DMS53 treated with DMSO at 0.1 percent for 48 hours (cell line): ENCODE data around the gene CCDC171.
"Not testable (repeated sequence)": the region's sequence is repeated elsewhere in the genome, so short reads cannot be mapped to it uniquely, and the experiment has no call there.

ENCODE experiments used
- DNase-seq: peaks from one replicate; lab custom pipeline; 2025; ENCODE audit not compliant: unreplicated experiment; lab: John Stamatoyannopoulos, UW

Gene CCDC171

DNA sequence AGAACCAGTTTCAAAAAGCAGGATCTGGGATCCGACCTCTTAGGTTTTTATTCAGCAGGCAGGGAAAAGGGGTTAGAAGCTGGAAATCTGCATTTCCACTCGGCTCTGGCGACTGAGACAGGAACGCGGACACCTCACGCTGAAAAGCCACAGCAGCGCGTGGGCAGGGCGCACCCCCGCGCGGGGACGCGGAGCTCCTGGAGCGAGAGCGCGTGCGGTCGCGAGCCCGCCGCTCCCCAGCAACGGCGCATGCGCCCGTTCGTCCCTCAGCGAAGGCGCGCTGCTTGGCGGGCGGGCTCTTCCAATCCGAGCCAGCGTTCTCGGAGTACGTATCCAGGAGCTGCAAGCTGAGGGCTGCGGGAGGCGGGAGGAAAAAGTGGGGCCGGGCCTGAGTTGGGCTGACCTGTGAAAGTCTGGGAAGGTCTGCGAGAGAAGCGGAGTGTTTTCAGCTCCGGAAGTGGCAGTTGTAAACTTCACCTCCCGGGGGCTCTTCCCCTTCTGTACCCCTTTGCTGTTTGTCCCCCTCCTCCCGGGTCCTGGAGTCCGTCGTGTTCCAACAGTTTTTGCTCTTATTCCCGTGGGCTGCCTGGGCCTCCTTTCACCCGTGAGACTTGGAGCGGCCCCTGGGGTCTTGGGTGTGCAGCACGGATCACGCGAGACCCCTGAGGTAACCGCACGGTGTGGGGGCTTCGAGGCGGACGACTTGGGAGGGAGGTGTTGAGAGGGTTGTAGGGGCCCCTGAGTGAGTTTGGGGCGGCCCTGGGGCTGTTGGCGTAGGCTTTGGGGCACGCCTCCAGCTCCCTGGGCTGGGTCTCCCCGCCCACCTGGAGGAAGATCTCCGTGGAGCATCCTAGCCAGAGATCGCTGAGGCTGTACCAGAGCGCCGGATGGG, at the start of gene CCDC171:
TSS of gene CCDC171 (plus strand) at position 408 of the 892 bp plus-strand sequence. CDS start 11,046 bp downstream, outside the sequence.
- peak; percentile 69 for DNase-seq

- no peak for DNase-seq
Observed at GRCh38 chr9:15505921-15506320, 46.9 kb upstream of the CCDC171 start.

DNA sequence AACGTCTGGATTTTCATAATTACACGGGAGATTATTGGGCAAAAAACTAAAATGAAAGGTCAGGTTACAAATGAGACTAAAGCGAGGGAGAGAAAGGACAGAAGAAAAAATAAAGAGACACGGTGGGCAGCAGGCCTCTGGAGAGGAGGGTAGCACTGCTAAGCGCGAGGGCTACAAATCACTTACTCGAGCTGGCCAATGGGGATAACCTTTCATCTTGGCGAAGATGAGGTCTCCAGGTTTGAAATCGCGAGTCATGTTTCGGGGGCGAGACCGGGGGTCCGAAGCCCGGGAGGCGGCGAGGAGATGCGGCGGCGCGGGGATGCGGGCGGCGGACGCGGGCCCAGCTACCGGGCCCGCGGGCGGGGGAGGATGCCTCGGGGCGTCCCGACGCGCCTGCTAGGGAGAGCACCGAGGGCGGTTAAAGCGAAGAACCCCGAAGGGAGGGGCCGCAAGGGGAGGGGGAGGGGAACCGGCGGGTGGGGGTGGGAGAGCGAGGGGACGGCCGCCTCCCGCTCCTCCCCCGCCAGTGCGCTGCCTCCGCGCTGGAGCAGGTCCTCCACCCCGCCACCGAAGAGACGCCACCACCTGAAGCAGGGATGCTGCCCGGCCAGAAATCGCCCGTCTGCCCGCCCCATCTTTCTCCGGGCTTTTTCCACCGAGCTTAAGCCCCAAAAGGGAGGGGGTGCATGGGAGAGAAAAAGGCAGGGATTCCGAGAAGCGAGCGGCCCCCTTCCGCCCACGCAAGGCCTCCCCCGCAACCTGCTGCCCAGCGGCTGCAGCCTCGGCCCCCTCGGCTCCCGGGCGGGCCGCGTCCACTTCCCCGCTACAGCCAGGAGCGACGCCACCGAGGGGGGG, 42.7 kb upstream of the CCDC171 start:
- no peak for DNase-seq

GRCh38 chr9:15510789-15511575, 41.9 kb upstream of the CCDC171 start, which contains the start of gene PSIP1:
TSS of gene PSIP1 (minus strand) at chr9:15510970. CDS start at chr9:15510188, 782 bp downstream.
- DNase-seq, result peak; percentile 40

DNA sequence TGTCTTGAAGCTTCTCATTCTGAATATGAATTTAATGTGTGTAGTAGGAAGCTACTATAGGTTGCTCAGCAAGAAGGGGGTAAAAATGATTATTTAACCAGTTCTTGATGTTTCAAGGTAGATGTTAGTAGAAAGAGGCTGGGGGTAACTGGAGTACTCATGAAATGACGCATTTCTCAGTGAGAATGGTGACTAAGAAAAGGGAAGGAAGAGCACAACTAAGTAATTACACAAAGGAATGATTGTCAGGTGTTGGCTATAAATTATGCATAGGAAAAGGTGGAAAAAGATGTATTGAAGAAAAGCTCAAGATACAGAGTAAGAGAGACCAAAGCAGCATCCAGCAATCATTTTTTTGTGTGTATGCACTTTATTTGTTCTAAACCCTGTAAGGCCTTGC, 40.6 kb upstream of the CCDC171 start:
- no peak for DNase-seq

DNA sequence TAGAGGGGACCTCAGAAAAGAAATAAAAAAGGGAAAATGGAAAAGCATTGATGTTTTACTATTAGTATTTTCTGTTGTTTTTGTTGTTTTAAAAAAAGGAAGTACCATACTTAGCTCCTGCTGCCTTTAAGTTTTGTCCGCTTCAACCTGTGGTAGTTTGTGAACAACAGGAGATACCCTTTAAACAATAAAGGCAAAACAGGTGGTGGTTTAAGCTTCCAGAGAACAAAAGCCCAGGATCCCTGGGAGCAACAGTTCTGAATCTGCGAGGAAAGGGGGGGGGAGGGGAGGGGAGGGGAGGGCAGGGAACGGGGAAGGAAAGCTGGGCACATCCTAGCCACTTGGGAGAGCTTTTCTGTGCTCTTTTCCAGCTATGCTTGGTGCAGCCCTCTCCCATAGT, 40.0 kb upstream of the CCDC171 start:
- no peak for DNase-seq

DNA sequence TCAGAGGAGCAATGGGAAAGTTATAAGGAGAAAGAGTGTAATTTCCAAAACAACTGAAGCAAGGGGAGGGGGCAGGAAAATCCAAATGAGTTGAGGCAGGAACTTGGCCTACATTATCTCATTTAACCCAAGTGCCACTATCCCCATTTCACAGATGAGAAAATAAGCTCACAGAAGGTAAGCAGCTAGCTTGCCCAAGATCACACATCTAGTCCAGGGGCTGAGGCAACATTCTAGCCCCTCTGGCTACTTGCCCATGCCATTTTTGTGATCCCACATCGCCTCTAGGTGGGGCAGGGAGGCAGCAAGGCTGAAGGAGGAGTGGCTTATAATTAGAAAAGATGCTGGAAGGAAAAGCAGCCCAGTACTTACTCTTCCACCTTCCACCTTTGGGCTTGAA, 39.5 kb upstream of the CCDC171 start:
- no peak for DNase-seq

- no peak for DNase-seq
Observed at GRCh38 chr9:15519831-15520230, 33.0 kb upstream of the CCDC171 start.

GRCh38 chr9:15521254-15521653, 31.6 kb upstream of the CCDC171 start:
- no peak for DNase-seq

DNA sequence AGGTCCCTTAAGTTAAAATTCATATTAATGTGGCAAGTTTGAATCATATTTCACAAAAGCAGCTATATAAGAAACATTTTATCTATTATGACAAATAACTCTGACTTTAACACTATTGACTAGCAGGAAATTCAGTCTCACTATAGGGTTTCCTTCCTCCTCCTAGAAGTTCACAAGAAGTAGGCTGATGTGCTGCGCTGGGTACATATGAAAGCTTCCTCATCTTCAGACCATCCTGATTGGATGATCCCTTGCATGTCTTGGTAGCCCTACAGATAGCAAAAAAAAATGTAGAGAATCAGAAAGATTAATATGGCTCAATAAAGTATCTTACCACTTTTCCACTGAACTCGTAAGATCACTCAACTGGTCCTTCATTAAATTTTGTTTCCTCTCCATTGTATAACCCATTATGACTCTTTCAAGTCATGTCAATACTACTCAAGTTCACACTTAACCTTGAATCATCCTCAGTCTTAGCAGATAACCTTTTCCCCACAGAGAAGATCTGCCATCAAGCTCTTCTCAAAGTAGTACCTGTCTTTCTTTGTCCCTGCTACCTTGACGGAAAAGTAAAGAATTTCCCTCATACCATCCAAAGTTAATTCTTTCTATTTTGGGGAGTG, 30.6 kb upstream of the CCDC171 start:
- DNase-seq, result no peak

- DNase-seq, result no peak
Observed at GRCh38 chr9:15524845-15525455, 27.9 kb upstream of the CCDC171 start.

- DNase-seq, result no peak
Observed at GRCh38 chr9:15525958-15526357, 26.9 kb upstream of the CCDC171 start.

DNA sequence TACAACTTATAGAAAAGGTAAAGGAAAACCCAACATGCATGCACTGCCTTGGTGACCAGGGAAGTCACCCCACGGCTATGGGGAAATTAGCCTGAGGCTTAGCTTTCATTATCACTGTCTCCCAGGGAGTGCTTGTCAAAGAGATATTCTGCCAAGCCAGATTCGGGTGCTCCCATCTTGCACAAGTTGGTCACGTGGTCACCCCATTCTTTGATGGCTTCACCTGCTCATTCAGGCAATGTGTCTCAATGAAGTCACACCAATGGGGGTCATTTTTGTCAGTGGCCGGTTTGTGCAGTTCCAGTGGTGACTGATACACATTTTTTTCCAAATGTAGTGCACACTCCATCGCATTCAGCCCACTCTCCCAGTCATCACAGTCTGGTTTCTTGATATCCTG, 25.8 kb upstream of the CCDC171 start:
- DNase-seq, result not testable (repeated sequence)

DNA sequence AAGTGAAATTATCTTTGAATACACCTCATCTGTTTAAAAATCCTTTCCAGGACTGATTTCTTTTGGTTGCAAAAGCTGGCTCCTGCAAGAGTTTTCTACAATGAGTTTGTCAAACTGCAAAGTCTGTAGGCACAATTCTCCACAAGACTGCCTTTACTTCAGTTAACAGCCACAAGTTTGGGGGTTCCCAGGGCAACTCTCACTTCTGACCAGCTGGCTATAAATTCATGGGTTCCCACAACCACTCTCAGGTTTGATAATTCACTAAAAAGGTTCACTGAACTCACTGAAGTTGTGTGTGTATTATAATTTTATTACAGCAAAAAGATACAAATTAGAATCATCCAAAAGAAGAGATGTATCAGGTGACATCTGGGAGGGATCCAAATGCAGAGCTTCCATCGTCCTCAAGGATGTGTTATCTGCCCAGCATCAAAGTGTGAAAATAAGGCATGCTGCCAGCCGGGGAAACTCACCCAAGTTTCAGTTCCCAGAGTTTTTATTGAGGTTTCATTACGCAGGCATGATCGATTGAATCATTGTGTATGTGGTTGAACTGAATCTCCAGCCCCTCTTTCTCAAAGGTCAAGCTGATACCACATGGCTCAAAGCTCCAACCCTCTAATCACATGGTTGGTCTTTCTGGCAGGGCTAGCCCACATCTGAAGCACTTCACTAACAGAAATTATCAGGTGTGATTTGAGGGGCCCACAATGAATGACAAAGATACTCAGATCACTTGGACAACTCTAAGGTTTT, 23.1 kb upstream of the CCDC171 start:
- no peak for DNase-seq

DNA sequence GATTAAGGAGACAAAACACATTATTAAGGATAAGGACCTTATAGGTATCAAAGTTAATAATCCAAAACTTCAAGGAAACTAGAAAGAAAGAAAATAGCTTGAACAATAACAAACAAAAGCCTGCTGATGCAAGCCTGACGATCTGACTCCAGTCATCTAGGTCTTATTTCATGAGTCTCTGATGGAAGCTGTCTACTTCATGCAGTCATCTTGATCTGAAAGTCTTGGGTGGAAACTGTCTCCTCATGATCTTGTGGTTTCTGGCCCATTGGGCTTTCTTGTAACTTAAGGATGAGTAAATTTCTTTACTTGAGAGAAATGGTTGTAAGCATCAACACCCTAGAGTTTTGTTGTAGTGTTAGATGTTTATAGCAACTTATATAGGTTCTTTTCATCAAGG, 21.5 kb upstream of the CCDC171 start:
- no peak for DNase-seq

DNA sequence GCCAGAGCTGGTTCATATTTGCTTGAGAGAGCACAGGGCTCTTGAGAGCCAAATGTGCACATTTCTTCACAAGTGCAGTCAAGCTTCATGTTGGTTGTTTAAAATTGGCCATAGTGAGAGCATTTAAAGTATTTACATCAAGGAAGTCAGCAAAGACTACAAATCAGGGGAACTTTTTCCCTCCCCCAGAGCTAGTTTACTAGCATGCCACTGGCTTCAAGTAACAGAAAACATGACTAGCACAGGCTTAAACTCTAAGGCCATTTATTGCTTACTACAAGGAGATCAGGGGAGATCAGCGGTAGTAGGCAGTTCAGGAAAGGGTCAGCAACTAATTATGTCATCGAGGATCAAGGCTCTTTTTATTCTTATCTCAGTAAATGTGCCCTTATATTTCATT, 11.0 kb upstream of the CCDC171 start:
- DNase-seq, result no peak

DNA sequence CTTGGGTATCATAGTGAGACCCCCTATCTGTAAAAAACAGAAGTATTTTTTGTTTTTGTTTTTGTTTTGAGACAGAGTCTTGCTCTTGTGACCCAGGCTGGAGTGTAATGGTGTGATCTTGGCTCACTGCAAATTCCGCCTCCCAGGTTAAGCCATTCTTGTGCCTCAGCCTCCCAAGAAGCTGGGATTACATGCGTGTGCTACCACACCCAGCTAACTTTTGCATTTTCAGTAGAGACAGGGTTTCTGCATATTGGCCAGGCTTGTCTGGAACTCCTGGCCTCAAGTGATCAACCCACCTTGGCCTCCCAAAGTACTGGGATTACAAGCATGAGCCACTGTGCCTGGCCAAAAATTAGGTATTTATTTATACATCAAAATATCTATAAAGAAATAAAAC, 10.2 kb upstream of the CCDC171 start:
- DNase-seq, result no peak

- no peak for DNase-seq
Observed at GRCh38 chr9:15543047-15543813, 9.6 kb upstream of the CCDC171 start.

DNA sequence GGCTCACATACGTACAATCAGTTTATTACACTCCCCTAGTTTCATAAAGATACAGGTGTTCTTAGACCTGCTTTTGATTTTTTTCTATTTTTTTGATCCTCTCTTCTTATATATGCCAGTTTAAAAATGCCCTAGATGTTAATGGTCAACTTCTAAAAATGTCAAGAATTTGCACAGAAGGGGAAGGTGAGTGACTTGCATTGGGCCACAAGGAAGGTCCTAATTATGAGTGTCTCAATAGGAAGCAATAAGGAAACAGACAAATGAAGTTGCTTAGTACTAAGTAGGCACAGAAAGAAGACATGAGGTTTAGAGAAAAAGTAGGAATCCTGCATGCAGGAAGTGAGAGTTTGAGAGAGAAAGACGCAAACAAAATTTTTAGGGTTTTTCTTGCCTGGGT, 3.2 kb upstream of the CCDC171 start:
- no peak for DNase-seq
